ENCODE measurements around the gene PSAP.

The PSAP gene

DNA sequence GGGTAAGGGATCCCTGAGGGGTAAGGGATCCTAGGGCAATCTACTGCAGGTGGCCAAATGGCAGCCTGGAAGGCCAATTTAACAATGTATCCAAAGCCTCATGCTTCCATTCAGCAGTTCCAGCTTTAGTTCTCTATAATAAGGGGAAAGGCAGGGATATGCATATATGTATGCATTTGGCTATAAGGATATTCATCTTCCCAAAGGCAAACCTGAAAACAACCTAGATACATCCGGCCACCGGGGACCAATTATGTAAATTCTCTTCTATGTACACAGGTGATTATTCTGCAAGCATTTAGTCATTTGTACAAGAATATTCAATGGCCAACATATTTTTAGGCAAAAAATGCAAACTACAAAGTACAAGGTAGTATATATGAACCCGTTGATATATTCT, 26.7 kb downstream of the PSAP start:
- Mint-ChIP-seq H3K9me3 (no peaks in the 10 kb centered on the region), H3K36me3 (ENCODE audit: insufficient read depth) (peaks cover 56% of the 10 kb centered on the region), H3K27me3 (no peaks in the 10 kb centered on the region), H3K27ac (ENCODE audit: low read depth) (no peak overlapping the region), H3K4me3 (no peak overlapping the region), H3K4me1 (peaks cover 14% of the 10 kb centered on the region)
- no peak for DNase-seq (ENCODE audit: low spot score in 2 of 2)
- ATAC-seq (replicated peaks; ENCODE audit: extremely low read depth, poor library complexity, severe bottlenecking) = no peak

DNA sequence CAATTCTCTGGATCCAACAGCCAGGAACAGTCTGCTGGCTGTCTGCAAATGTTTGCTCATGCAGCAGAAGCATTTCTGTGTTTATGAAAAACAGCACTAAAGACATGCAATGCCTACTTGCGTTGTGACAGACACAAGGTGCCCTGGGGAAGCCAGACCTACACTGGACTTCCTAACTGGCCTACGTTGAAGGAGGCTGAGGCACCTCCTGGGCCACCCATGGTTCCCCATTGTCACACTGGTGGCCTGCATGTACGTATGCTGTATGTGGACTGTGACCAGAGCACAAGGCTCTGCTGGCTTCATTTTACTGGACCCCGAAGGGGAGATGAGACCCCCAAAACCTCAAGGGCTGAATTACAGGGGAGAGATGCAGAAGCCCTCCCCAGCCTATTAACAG, 27.7 kb downstream of the PSAP start:
- no peak for DNase-seq (ENCODE audit: low spot score in 2 of 2)
- Mint-ChIP-seq H3K27me3 (no peaks in the 10 kb centered on the region), H3K4me1 (peaks cover 14% of the 10 kb centered on the region), H3K9me3 (no peaks in the 10 kb centered on the region), H3K4me3 (no peak overlapping the region), H3K27ac (ENCODE audit: low read depth) (no peak overlapping the region), H3K36me3 (ENCODE audit: insufficient read depth) (peaks cover 56% of the 10 kb centered on the region)
- no peak for ATAC-seq (replicated peaks; ENCODE audit: extremely low read depth, poor library complexity, severe bottlenecking)

DNA sequence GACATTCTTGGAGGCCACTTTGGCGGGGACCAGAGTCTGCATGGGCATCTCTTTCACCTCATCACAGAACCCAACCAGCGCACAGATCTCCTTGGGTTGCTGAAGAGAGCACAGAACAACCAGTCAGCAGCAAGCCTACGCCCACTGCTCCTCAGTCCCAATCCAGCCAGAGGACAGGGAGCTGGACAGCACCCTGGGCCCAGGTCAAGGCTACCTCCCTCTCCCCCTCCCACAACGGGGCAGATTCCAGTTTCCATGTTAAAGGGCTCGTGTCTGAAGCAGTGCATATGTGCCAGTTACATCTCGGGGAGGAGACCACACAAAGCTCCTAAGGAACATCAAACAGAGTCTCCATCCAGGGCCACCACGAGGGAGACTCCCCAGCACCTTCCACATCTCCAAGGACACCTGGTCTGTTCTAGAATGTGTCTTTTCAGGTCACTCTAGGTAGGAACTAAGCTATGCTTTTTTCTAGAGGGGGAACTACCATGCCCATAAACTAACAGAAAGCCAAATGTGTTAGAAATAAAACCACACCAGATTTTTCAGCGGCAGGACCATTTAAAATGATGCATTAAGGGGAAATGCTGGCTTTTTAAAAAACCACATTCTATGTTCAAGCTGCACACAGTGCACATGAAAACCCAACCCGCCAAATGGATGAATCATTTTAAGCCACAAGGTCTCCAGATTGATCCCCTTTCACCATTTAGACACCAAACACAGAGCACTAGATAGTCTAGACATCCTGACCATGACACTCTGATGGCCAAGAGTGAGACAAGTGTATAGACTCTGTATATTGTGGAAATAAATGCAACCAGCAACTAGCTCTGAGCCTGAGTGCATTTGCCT, 28.9 kb downstream of the PSAP start:
- Mint-ChIP-seq H3K4me1 (peaks cover 14% of the 10 kb centered on the region), H3K4me3 (no peak overlapping the region), H3K27ac (ENCODE audit: low read depth) (peak overlapping the region; percentile 62), H3K36me3 (ENCODE audit: insufficient read depth) (peaks cover 50% of the 10 kb centered on the region), H3K9me3 (no peaks in the 10 kb centered on the region), H3K27me3 (no peaks in the 10 kb centered on the region)
- ATAC-seq (replicated peaks; ENCODE audit: extremely low read depth, poor library complexity, severe bottlenecking) (peak; percentile 82), DNase-seq (ENCODE audit: low spot score in 2 of 2) (no peak)

DNA sequence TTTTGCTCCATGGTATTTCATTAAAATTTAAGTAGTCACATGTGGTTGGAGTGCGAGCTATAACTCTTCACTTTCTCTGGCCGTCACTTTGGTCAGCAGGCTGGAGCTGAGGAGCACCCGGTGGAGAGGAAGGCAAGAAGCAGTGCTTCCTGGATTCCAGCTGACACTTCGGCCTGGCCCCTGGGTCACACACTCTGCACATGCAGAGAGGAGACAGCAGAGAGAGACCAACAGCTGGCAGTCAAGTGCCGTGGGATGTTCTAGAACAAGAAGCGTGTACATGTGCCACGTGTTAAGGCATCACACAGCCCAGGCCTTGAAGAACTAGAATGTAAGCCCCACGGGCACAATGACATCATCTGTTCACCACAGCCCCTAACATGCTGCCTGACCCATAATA, 30.1 kb downstream of the PSAP start:
- Mint-ChIP-seq H3K4me3 (no peak overlapping the region), H3K36me3 (ENCODE audit: insufficient read depth) (peaks cover 45% of the 10 kb centered on the region), H3K4me1 (peaks cover 14% of the 10 kb centered on the region), H3K9me3 (no peaks in the 10 kb centered on the region), H3K27me3 (no peaks in the 10 kb centered on the region), H3K27ac (ENCODE audit: low read depth) (peak overlapping the region; percentile 62)
- no peak for DNase-seq (ENCODE audit: low spot score in 2 of 2)
- ATAC-seq (replicated peaks; ENCODE audit: extremely low read depth, poor library complexity, severe bottlenecking) = no peak

DNA sequence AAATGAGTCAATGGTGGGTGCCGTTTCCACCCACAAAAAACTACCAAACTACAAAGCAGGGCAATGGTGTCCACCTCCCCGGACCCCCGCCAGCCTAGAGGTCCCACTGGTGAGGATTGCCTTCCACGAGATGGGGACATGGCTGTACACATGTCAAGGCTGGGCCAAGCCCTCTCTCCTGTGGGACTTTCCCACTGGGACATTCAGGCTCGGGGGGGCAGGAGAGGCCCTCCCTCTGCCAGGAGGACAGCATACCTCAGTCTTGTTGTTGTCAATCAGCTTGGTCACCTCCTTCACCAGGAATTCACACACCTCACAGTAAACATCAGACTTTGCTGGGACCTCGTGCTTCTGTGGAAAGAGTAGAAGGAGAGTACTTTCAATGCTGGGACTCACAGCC, 31.1 kb downstream of the PSAP start:
- no peaks in the 10 kb centered on the region for H3K27me3 Mint-ChIP-seq
- DNase-seq (ENCODE audit: low spot score in 2 of 2) (no peak), ATAC-seq (replicated peaks; ENCODE audit: extremely low read depth, poor library complexity, severe bottlenecking) (no peak)
- H3K4me1 Mint-ChIP-seq = peaks cover 14% of the 10 kb centered on the region
- H3K36me3 Mint-ChIP-seq (ENCODE audit: insufficient read depth) = peaks cover 39% of the 10 kb centered on the region
- H3K4me3 Mint-ChIP-seq = no peak overlapping the region
- no peaks in the 10 kb centered on the region for H3K9me3 Mint-ChIP-seq
- no peak overlapping the region for H3K27ac Mint-ChIP-seq (ENCODE audit: low read depth)

DNA sequence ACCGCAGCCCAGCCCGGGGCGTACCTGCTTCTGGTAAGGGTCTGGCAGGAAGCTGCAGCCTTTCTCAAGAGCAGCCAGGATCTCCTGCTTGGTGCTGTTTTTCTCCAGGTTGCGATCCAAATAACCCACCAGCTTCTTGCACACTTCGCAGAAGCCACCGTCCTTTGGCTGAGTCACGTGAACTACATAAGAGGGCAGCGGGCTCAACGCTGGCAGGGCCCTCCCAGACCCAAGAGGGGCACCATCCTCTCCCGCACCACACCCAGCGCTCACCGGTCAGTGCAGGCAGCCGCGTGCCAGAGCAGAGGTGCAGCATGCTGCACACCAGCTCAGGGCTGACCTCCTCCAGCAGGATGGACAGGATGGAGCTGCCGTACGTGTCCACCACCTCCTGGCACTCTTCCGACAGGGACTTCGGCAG, 31.6 kb downstream of the PSAP start:
- Mint-ChIP-seq H3K9me3 (no peaks in the 10 kb centered on the region), H3K4me3 (no peak overlapping the region), H3K4me1 (peaks cover 14% of the 10 kb centered on the region), H3K36me3 (ENCODE audit: insufficient read depth) (peaks cover 39% of the 10 kb centered on the region), H3K27ac (ENCODE audit: low read depth) (no peak overlapping the region), H3K27me3 (no peaks in the 10 kb centered on the region)
- DNase-seq (ENCODE audit: low spot score in 2 of 2) (no peak), ATAC-seq (replicated peaks; ENCODE audit: extremely low read depth, poor library complexity, severe bottlenecking) (no peak)

DNA sequence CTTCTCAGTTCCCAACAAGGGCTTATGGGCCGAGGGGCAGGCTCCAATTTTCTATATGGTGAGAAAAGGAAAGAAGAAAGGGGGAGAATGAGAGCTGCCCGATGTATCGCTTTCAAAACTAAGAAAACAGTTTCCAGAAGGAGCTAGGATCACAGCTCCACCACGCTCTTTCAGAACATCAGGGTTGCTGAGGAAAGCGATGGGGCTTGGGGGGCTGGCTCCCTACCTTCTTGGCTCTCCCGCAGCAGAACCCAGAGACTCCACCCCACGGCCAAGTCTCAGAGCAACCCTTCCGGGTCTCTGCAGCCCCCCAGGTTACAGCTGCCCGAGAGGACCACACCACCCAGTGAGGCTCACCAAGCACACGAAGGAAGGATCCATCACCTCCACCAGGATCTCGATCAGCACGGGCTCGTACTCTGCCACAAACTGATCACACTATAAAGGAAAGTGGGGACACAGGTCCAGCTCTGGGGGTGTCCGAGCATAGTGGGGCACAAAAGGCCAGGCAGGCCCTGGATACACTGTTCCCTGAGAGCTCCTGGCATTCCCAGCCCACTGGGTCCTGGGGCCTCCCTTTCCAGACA, 32.3 kb downstream of the PSAP start:
- Mint-ChIP-seq H3K9me3 (no peaks in the 10 kb centered on the region), H3K4me3 (no peak overlapping the region), H3K4me1 (peaks cover 14% of the 10 kb centered on the region), H3K27me3 (no peaks in the 10 kb centered on the region), H3K27ac (ENCODE audit: low read depth) (no peak overlapping the region), H3K36me3 (ENCODE audit: insufficient read depth) (peaks cover 37% of the 10 kb centered on the region)
- DNase-seq (ENCODE audit: low spot score in 2 of 2) (no peak), ATAC-seq (replicated peaks; ENCODE audit: extremely low read depth, poor library complexity, severe bottlenecking) (no peak)

DNA sequence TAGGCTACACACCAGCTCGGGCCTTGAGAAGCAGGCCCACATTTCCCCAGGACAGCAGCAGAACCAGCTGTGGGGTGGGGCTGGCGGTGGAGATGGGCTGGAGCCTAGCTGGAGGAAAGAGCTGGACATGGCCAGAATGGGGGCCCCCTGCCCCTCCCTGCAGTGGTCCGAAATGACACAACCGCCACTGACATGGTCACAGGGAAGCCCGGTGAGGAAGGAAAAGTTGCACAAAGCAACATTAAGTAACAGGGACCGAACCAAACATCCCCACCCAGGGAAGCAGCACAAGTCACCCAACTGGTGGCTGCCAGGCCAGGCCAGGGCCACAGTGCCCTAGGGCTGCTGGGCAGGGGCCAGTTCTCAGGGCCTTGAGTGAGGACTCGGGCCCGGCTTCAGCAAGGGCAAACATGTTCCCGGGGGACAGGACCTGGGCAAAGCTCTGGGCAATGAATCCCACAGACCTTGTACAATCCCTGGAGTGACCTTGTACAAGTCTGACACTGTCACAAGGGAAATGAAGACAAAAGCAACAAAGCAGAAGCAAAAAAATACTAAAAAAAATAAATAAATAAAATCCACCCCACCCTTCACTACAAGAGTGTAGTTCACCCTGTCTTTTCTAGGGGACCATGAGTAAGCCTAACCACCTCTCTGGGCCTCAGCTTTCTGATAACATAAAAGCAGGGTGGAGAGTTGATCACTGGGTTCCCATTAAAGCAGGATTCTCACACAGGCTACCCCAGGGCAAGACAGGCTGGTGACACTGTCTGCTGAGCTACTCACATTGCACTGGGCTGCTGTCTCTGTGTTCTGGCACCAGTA, 33.0 kb downstream of the PSAP start:
- H3K9me3 Mint-ChIP-seq = no peaks in the 10 kb centered on the region
- no peak for ATAC-seq (replicated peaks; ENCODE audit: extremely low read depth, poor library complexity, severe bottlenecking)
- DNase-seq (ENCODE audit: low spot score in 2 of 2) = no peak

DNA sequence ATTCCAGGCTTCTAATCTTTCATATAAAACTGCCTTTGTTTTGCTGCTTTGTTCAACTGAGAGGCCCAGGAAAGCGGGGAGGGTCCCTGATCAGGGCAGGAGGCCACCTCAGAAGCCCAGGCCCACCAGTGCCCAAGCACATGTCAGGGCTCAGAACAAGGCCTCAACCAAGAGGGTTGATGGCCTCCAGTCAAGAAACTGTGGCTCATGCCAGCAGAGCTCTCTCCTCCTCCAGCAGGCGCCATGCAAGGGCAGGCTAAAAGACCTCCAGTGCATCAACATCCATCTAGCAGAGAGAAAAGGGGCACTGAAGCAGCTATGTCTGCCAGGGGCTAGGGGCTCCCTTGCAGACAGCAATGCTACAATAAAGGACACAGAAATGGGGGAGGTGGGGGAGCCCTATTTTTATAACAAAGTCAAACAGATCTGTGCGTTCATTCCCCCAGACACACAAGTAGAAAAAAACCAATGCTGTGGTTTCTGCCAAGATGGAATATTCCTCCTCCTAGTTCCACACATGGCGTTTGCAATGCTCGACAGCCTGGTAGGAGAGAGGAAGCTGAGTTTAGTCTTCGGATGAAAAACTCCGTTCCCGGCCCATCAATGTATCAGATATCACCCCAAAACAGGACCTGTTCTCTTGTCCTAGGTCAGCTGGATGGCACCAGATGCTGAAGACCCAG, 34.0 kb downstream of the PSAP start:
- no peak overlapping the region for H3K27ac Mint-ChIP-seq (ENCODE audit: low read depth)
- ATAC-seq (replicated peaks; ENCODE audit: extremely low read depth, poor library complexity, severe bottlenecking) (no peak), DNase-seq (ENCODE audit: low spot score in 2 of 2) (no peak)
- peaks cover 33% of the 10 kb centered on the region for H3K36me3 Mint-ChIP-seq (ENCODE audit: insufficient read depth)
- no peaks in the 10 kb centered on the region for H3K27me3 Mint-ChIP-seq
- no peak overlapping the region for H3K4me3 Mint-ChIP-seq
- H3K9me3 Mint-ChIP-seq = no peaks in the 10 kb centered on the region
- peaks cover 7% of the 10 kb centered on the region for H3K4me1 Mint-ChIP-seq

More for the DNA sequence above, 33.0 kb downstream of the PSAP start:
- Mint-ChIP-seq H3K27me3 (no peaks in the 10 kb centered on the region), H3K4me3 (no peak overlapping the region), H3K27ac (ENCODE audit: low read depth) (no peak overlapping the region), H3K4me1 (peaks cover 14% of the 10 kb centered on the region), H3K36me3 (ENCODE audit: insufficient read depth) (peaks cover 33% of the 10 kb centered on the region)

DNA sequence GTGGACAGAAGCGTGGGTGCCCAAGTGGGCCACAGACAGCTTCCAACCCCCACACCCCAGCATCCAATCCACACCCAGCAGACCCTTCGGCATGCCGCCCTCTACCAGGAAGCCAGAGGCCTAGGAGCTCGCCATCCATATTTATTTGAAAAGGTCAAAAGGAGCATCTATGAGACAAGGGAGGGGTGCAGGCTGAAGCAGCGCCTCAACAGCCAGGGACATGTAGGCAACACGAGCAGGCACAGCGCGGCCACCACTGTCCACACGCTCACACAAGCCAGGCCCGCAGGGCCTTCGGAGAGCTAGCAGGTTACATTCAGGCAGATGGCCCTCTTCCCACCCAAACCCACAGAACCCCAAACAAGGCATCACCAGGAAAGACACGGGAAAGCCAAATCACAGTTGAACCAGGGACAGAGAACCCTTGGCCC, 34.6 kb downstream of the PSAP start:
- peaks cover under 1% of the 10 kb centered on the region for H3K4me1 Mint-ChIP-seq
- no peaks in the 10 kb centered on the region for H3K27me3 Mint-ChIP-seq
- no peaks in the 10 kb centered on the region for H3K9me3 Mint-ChIP-seq
- no peak for DNase-seq (ENCODE audit: low spot score in 2 of 2)
- no peak for ATAC-seq (replicated peaks; ENCODE audit: extremely low read depth, poor library complexity, severe bottlenecking)
- H3K4me3 Mint-ChIP-seq = no peak overlapping the region
- peaks cover 33% of the 10 kb centered on the region for H3K36me3 Mint-ChIP-seq (ENCODE audit: insufficient read depth)
- H3K27ac Mint-ChIP-seq (ENCODE audit: low read depth) = no peak overlapping the region

DNA sequence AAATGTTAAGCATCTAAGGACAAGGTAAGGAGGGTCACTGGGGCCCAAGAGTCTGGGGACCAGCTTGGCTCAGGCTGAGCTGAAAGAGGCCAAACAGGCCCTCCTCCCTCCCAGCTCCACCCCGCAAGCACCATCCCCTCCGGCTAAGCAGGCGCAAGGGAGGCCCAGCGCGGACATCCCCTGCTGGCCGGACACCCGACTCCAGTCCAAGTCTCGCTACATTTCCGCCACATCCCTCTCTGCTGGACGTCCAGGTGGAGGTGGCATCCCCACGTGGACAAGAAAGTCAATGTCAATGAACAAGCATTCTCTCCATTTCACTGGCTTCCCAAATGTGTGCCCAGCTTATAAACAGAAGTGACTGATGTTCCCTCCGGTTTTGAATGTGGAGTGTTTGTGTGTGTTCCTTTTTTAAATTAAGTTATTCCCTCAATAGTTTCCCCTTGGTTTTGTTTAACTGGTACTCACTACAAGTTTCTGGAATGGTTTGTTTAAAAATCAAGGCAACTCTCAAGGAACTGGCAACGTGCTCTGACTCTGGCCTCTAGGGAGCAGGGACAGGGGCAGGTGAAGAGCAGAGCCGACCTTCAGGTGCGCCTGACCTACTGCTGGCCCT, 35.4 kb downstream of the PSAP start:
- Mint-ChIP-seq H3K27ac (ENCODE audit: low read depth) (no peak overlapping the region), H3K9me3 (no peaks in the 10 kb centered on the region), H3K4me3 (no peak overlapping the region), H3K27me3 (no peaks in the 10 kb centered on the region), H3K4me1 (no peaks in the 10 kb centered on the region), H3K36me3 (ENCODE audit: insufficient read depth) (peaks cover 28% of the 10 kb centered on the region)
- DNase-seq (ENCODE audit: low spot score in 2 of 2) (no peak), ATAC-seq (replicated peaks; ENCODE audit: extremely low read depth, poor library complexity, severe bottlenecking) (no peak)

DNA sequence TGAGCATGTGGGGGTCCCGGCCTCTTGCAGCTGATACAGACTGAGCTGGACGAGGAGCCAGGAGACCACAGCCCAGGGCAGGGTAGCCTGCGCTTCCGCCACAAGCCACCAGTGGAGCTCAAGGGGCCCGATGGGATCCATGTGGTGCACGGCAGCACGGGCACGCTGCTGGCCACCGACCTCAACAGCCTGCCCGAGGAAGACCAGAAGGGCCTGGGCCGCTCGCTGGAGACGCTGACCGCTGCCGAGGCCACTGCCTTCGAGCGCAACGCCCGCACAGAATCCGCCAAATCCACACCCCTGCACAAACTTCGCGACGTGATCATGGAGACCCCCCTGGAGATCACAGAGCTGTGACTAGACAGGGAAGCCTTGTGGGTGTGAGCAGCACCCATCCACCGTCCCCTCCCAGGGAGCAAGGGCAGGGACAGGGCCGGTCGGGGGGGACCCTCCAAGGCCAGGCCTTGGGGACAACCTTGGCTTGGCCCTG, 36.1 kb downstream of the PSAP start:
- Mint-ChIP-seq H3K4me3 (no peak overlapping the region), H3K9me3 (no peaks in the 10 kb centered on the region), H3K36me3 (ENCODE audit: insufficient read depth) (peaks cover 23% of the 10 kb centered on the region), H3K27me3 (no peaks in the 10 kb centered on the region), H3K4me1 (no peaks in the 10 kb centered on the region), H3K27ac (ENCODE audit: low read depth) (no peak overlapping the region)
- DNase-seq (ENCODE audit: low spot score in 2 of 2) (no peak), ATAC-seq (replicated peaks; ENCODE audit: extremely low read depth, poor library complexity, severe bottlenecking) (no peak)
